HepG2 (cell line): ENCODE measurements around the gene SMIM1. TPM values are rescaled to one million over a fixed set of nuclear protein-coding genes. Genes with fewer than 3 reads are reported as not detected.

Experiments used
- AGO1 ChIP-seq: fragments of 200-400 bp; formaldehyde crosslinking; IDR thresholded peaks from 2 replicates; pipeline ENCODE4 v1.6.1; 2017; ENCODE audit warnings: mild to moderate bottlenecking, low read depth, low read length, moderate library complexity; ENCODE audit not compliant: poor library complexity, severe bottlenecking
- ARID5B ChIP-seq: IDR thresholded peaks from 2 replicates; pipeline ENCODE4 v1.4.0; 2020; ENCODE audit warnings: mild to moderate bottlenecking, missing genetic modification reagents
- BCL6 ChIP-seq: IDR thresholded peaks from 2 replicates; pipeline ENCODE4 v1.6.1; 2016; ENCODE audit warnings: missing genetic modification reagents, missing compliant biosample characterization
- DZIP1 ChIP-seq: sonication (generic); formaldehyde crosslinking; IDR thresholded peaks from 2 replicates; pipeline ENCODE4 v1.5.0; 2020; ENCODE audit warnings: mild to moderate bottlenecking, missing genetic modification reagents
- ELF3 ChIP-seq: IDR thresholded peaks from 2 replicates; pipeline ENCODE4 v1.6.1; 2016; ENCODE audit warnings: missing genetic modification reagents, missing compliant biosample characterization
- FOXK1 ChIP-seq: sonication (generic); formaldehyde crosslinking; IDR thresholded peaks from 2 replicates; pipeline ENCODE4 v1.4.0; 2020; ENCODE audit warnings: low read depth, missing genetic modification reagents, borderline replicate concordance
- KLF12 ChIP-seq: sonication (generic); formaldehyde crosslinking; IDR thresholded peaks from 2 replicates; pipeline ENCODE4 v1.4.0; 2020; ENCODE audit warnings: missing genetic modification reagents, borderline replicate concordance
- LCORL ChIP-seq, 2 experiments: fragments of 450-650 bp in 1 of 2; sonication (generic) in 1 of 2; formaldehyde crosslinking in 1 of 2; IDR thresholded peaks; 2 replicates each; pipeline versions ENCODE4 v1.5.0 to v1.6.1; 2017 to 2020; ENCODE audit warnings: antibody characterized with exemption in 1 of 2, missing genetic modification reagents in 1 of 2
- MYPOP ChIP-seq: sonication (generic); formaldehyde crosslinking; IDR thresholded peaks from 2 replicates; pipeline ENCODE4 v1.8.1; 2023; ENCODE audit warnings: mild to moderate bottlenecking, moderate library complexity, missing genetic modification reagents
- SALL1 ChIP-seq: sonication (generic); formaldehyde crosslinking; IDR thresholded peaks from 2 replicates; pipeline ENCODE4 v1.8.0; 2022; ENCODE audit warnings: mild to moderate bottlenecking, missing genetic modification reagents
- SIN3A ChIP-seq: IDR thresholded peaks from 2 replicates; pipeline ENCODE4 v1.6.1; 2011; ENCODE audit warnings: low read depth, mild to moderate bottlenecking, control low read depth, low read length, borderline replicate concordance
- SOX13 ChIP-seq, 3 experiments: fragments of 450-650 bp in 1 of 3; sonication (generic) in 1 of 3; formaldehyde crosslinking in 1 of 3; IDR thresholded peaks in 2 of 3; conservative IDR thresholded peaks in 1 of 3; 2 replicates each; pipeline versions ENCODE4 v1.5.0 to v1.6.1; 2016 to 2020; ENCODE audit warnings: antibody characterized with exemption in 1 of 3, mild to moderate bottlenecking in 1 of 3, missing compliant biosample characterization in 1 of 3, missing genetic modification reagents in 1 of 3, moderate library complexity in 1 of 3
- SRSF1 ChIP-seq: fragments of 200-400 bp; formaldehyde crosslinking; optimal IDR thresholded peaks from 2 replicates; pipeline ENCODE3; 2017; ENCODE audit warnings: mild to moderate bottlenecking, low read depth, low read length, moderate library complexity
- TBX2 ChIP-seq: sonication (generic); formaldehyde crosslinking; IDR thresholded peaks from 2 replicates; pipeline ENCODE4 v1.5.0; 2020; ENCODE audit warnings: missing genetic modification reagents, mild to moderate bottlenecking, borderline replicate concordance
- U2AF1 ChIP-seq: fragments of 200-400 bp; formaldehyde crosslinking; optimal IDR thresholded peaks from 2 replicates; pipeline ENCODE3; 2017; ENCODE audit warnings: mild to moderate bottlenecking, low read depth, low read length
- ZNF333 ChIP-seq: sonication (generic); formaldehyde crosslinking; IDR thresholded peaks from 2 replicates; pipeline ENCODE4 v1.4.0; 2020; ENCODE audit warnings: mild to moderate bottlenecking, missing genetic modification reagents, borderline replicate concordance
- ZNF468 ChIP-seq: sonication (generic); formaldehyde crosslinking; IDR thresholded peaks from 2 replicates; pipeline ENCODE4 v1.8.0; 2022; ENCODE audit warnings: mild to moderate bottlenecking, moderate library complexity, missing genetic modification reagents
- ZNF510 ChIP-seq: sonication (generic); formaldehyde crosslinking; IDR thresholded peaks from 2 replicates; pipeline ENCODE4 v1.4.0; 2020; ENCODE audit warnings: low read depth, mild to moderate bottlenecking, missing genetic modification reagents
- polyA plus RNA-seq, 8 experiments: library from polyadenylated mRNA; depleted of rRNA in 3 of 8; stranded (reverse) in 7 of 8; unstranded in 1 of 8; fragments of >200 nt; fragmentation: Illumina TruSeq in 4 of 8; extraction: Trizol in 4 of 8; gene quantifications; 2 replicates each; pipeline versions ENCODE4 v1.2.1 to v1.2.3, GENCODE V29; 2011 to 2016; ENCODE audit warnings: low read depth in 4 of 8, missing spikeins in 1 of 8, mixed read lengths in 1 of 8; ENCODE audit not compliant: insufficient read depth in 1 of 8
- total RNA-seq, 5 experiments: library from RNA; depleted of rRNA; stranded (reverse); fragments of >200 nt; fragmentation: Illumina TruSeq; extraction: Trizol; gene quantifications; 2 replicates each; pipeline ENCODE4 v1.2.3, GENCODE V29; 2016; ENCODE audit warnings: low read depth in 1 of 5

Gene SMIM1
- total and polyA plus RNA-seq, 2 of the 13 experiments (the other 11 are each of a cell fraction or from before 2014, with no cell fraction given), result 12.4 to 56.3 TPM

- peak; percentile 62 for TF ChIP-seq ARID5B (CRISPR knock-in tag)
- TF ChIP-seq SRSF1, result peak; percentile 100
- TF ChIP-seq FOXK1 (CRISPR knock-in tag), result 0 out of 2 replicates have a peak, but pooled peaks have one; percentile 32
- TF ChIP-seq LCORL (IDR thresholded peaks at IDR 0.05), result no peak
- peak; percentile 70; the same call in 1 of the 2 replicates for TF ChIP-seq LCORL (CRISPR knock-in tag; IDR thresholded peaks at IDR 0.05)
- TF ChIP-seq BCL6 (CRISPR knock-in tag), result no peak
- 0 out of 2 replicates have a peak, but pooled peaks have one; percentile 23 for TF ChIP-seq ZNF333 (CRISPR knock-in tag)
- no peak for TF ChIP-seq KLF12 (CRISPR knock-in tag)
- TF ChIP-seq TBX2, result peak; percentile 22; the same call in 1 of the 2 replicates
- TF ChIP-seq U2AF1, result peak; percentile 10
- TF ChIP-seq SOX13 (IDR thresholded peaks at IDR 0.05), result no peak
- TF ChIP-seq SOX13 (CRISPR knock-in tag; conservative IDR thresholded peaks at IDR 0.05 in 1 of 2, IDR thresholded peaks at IDR 0.05 in 1 of 2), result peak in 1 of 2 experiments; percentile 41; a peak in 1 of 4 replicates
- TF ChIP-seq ELF3, result 0 out of 2 replicates have a peak, but pooled peaks have one; percentile 31
- TF ChIP-seq AGO1, result peak; percentile 65
- TF ChIP-seq SIN3A, result 0 out of 2 replicates have a peak, but pooled peaks have one; percentile 48
- no peak for TF ChIP-seq ZNF468 (CRISPR knock-in tag)
- peak; percentile 72; the same call in 1 of the 2 replicates for TF ChIP-seq ZNF510 (CRISPR knock-in tag)
- 0 out of 2 replicates have a peak, but pooled peaks have one; percentile 51 for TF ChIP-seq DZIP1
- TF ChIP-seq SALL1 (CRISPR knock-in tag), result peak; percentile 71
- 0 out of 2 replicates have a peak, but pooled peaks have one; percentile 62 for TF ChIP-seq MYPOP (CRISPR knock-in tag)
These were observed 39.3 kb upstream of the SMIM1 start (continued) for GRCh38 chr1:3733094-3733882.
